GM12801 (cell line): ENCODE measurements around the gene EPB41L4A.

Experiments used
- TF ChIP-seq, protein P1 (sequence below): IDR thresholded peaks from one replicate; pipeline ENCODE4 v1.5.1; 2011; ENCODE audit warnings: control low read depth; ENCODE audit not compliant: insufficient read length; ENCODE audit errors: extremely low read depth

The EPB41L4A gene, protein sequence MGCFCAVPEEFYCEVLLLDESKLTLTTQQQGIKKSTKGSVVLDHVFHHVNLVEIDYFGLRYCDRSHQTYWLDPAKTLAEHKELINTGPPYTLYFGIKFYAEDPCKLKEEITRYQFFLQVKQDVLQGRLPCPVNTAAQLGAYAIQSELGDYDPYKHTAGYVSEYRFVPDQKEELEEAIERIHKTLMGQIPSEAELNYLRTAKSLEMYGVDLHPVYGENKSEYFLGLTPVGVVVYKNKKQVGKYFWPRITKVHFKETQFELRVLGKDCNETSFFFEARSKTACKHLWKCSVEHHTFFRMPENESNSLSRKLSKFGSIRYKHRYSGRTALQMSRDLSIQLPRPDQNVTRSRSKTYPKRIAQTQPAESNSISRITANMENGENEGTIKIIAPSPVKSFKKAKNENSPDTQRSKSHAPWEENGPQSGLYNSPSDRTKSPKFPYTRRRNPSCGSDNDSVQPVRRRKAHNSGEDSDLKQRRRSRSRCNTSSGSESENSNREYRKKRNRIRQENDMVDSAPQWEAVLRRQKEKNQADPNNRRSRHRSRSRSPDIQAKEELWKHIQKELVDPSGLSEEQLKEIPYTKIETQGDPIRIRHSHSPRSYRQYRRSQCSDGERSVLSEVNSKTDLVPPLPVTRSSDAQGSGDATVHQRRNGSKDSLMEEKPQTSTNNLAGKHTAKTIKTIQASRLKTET

GRCh38 chr5:112419164-112419985 is at the start of gene EPB41L4A:
TSS of gene EPB41L4A (minus strand) at chr5:112419277. CDS start at chr5:112419039, 238 bp downstream.
- TF ChIP-seq, protein P1, sequence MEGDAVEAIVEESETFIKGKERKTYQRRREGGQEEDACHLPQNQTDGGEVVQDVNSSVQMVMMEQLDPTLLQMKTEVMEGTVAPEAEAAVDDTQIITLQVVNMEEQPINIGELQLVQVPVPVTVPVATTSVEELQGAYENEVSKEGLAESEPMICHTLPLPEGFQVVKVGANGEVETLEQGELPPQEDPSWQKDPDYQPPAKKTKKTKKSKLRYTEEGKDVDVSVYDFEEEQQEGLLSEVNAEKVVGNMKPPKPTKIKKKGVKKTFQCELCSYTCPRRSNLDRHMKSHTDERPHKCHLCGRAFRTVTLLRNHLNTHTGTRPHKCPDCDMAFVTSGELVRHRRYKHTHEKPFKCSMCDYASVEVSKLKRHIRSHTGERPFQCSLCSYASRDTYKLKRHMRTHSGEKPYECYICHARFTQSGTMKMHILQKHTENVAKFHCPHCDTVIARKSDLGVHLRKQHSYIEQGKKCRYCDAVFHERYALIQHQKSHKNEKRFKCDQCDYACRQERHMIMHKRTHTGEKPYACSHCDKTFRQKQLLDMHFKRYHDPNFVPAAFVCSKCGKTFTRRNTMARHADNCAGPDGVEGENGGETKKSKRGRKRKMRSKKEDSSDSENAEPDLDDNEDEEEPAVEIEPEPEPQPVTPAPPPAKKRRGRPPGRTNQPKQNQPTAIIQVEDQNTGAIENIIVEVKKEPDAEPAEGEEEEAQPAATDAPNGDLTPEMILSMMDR: no peak

DNA sequence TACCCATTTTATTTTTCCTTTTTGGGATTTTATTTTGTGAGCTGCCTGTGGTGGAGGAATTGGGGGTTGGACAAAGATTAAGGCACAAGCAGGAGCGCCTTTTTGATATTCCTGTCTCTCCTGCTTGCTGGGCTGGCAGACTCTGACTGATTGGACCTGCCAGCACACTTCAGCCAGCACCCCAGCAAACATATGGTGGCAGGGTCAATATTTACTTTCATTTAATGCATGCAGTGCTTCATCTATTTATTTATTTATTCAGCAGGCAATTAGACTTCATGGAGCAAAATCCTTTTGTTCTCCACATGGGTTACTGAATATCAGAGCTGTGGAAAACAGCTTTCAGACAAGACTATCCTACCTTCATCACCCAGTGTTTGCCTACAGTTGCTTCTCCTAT is 48.4 kb upstream of the EPB41L4A start:
- TF ChIP-seq, protein P1: no peak

GRCh38 chr5:112445626-112446350 is 26.7 kb upstream of the EPB41L4A start:
- TF ChIP-seq, protein P1: no peak

GRCh38 chr5:112440031-112440430 is 21.0 kb upstream of the EPB41L4A start:
- TF ChIP-seq, protein P1: no peak

GRCh38 chr5:112436144-112436543 is 17.1 kb upstream of the EPB41L4A start:
- TF ChIP-seq, protein P1: no peak

- TF ChIP-seq, protein P1: no peak
These were observed 15.6 kb upstream of the EPB41L4A start for GRCh38 chr5:112434641-112435040.
